ENCODE measurements around the gene DACH2.

- TF ChIP-seq CTCF (conservative IDR thresholded peaks at IDR 0.05; ENCODE audit: low read length) (no peak), EZH2phosphoT487 (IDR thresholded peaks at IDR 0.05; ENCODE audit: borderline replicate concordance, low read depth, low read length) (no peak)
These were observed 696.9 kb downstream of the DACH2 start for GRCh38 chrX:86845101-86845500.
